Measurements from ENCODE around the gene RFPL3.
A peak's percentile ranks its signal among the peaks of the same experiment; 100 is the strongest.
"Not testable (repeated sequence)": the region's sequence is repeated elsewhere in the genome, so short reads cannot be mapped to it uniquely, and the experiment has no call there.

Gene RFPL3

GRCh38 chr22:32357567-32357966, at the start of gene RFPL3:
Gene RFPL3, plus strand, starts transcription at chr22:32357867. Its CDS starts 205 bp downstream, at chr22:32358072.
- in situ Hi-C loops (cut with HindIII; ENCODE audit: low pct_ligation_motif_present, low pct_unique_long_range_greater_than_20kb, low sequenced_read_pairs); DNase-seq: not testable (repeated sequence)

- in situ Hi-C loops (cut with HindIII; ENCODE audit: low pct_ligation_motif_present, low pct_unique_long_range_greater_than_20kb, low sequenced_read_pairs): no loop called here
- no peak for DNase-seq
Measured at GRCh38 chr22:32308191-32308590, 49.5 kb upstream of the RFPL3 start.

GRCh38 chr22:32308934-32309333, 48.7 kb upstream of the RFPL3 start:
- DNase-seq: no peak
- in situ Hi-C loops (cut with HindIII; ENCODE audit: low pct_ligation_motif_present, low pct_unique_long_range_greater_than_20kb, low sequenced_read_pairs): no loop called here

GRCh38 chr22:32309585-32310251, 47.9 kb upstream of the RFPL3 start:
- peak; percentile 8 for DNase-seq
- in situ Hi-C loops (cut with HindIII; ENCODE audit: low pct_ligation_motif_present, low pct_unique_long_range_greater_than_20kb, low sequenced_read_pairs): no loop called here

- no peak for DNase-seq
- in situ Hi-C loops (cut with HindIII; ENCODE audit: low pct_ligation_motif_present, low pct_unique_long_range_greater_than_20kb, low sequenced_read_pairs): no loop called here
Measured at GRCh38 chr22:32310777-32311176, 46.9 kb upstream of the RFPL3 start.

GRCh38 chr22:32311551-32312071, 46.1 kb upstream of the RFPL3 start:
- in situ Hi-C loops (cut with HindIII; ENCODE audit: low pct_ligation_motif_present, low pct_unique_long_range_greater_than_20kb, low sequenced_read_pairs): no loop called here
- DNase-seq: no peak

GRCh38 chr22:32312748-32313147, 44.9 kb upstream of the RFPL3 start:
- in situ Hi-C loops (cut with HindIII; ENCODE audit: low pct_ligation_motif_present, low pct_unique_long_range_greater_than_20kb, low sequenced_read_pairs): no loop called here
- no peak for DNase-seq

GRCh38 chr22:32313532-32313931, 44.1 kb upstream of the RFPL3 start:
- no peak for DNase-seq
- in situ Hi-C loops (cut with HindIII; ENCODE audit: low pct_ligation_motif_present, low pct_unique_long_range_greater_than_20kb, low sequenced_read_pairs): no loop called here

GRCh38 chr22:32317524-32317923, 40.1 kb upstream of the RFPL3 start:
- DNase-seq: no peak
- in situ Hi-C loops (cut with HindIII; ENCODE audit: low pct_ligation_motif_present, low pct_unique_long_range_greater_than_20kb, low sequenced_read_pairs): no loop called here

GRCh38 chr22:32318361-32318760, 39.3 kb upstream of the RFPL3 start:
- no peak for DNase-seq
- in situ Hi-C loops (cut with HindIII; ENCODE audit: low pct_ligation_motif_present, low pct_unique_long_range_greater_than_20kb, low sequenced_read_pairs): no loop called here

- in situ Hi-C loops (cut with HindIII; ENCODE audit: low pct_ligation_motif_present, low pct_unique_long_range_greater_than_20kb, low sequenced_read_pairs): no loop called here
- no peak for DNase-seq
Measured at GRCh38 chr22:32319861-32320406, 37.7 kb upstream of the RFPL3 start.

- no peak for DNase-seq
- in situ Hi-C loops (cut with HindIII; ENCODE audit: low pct_ligation_motif_present, low pct_unique_long_range_greater_than_20kb, low sequenced_read_pairs): no loop called here
Measured at GRCh38 chr22:32322986-32323385, 34.7 kb upstream of the RFPL3 start.

GRCh38 chr22:32323513-32324164, 34.0 kb upstream of the RFPL3 start:
- no peak for DNase-seq
- in situ Hi-C loops (cut with HindIII; ENCODE audit: low pct_ligation_motif_present, low pct_unique_long_range_greater_than_20kb, low sequenced_read_pairs): no loop called here

- no peak for DNase-seq
- in situ Hi-C loops (cut with HindIII; ENCODE audit: low pct_ligation_motif_present, low pct_unique_long_range_greater_than_20kb, low sequenced_read_pairs): no loop called here
Measured at GRCh38 chr22:32324505-32325415, 32.9 kb upstream of the RFPL3 start.

GRCh38 chr22:32325416-32325801, 32.3 kb upstream of the RFPL3 start:
- in situ Hi-C loops (cut with HindIII; ENCODE audit: low pct_ligation_motif_present, low pct_unique_long_range_greater_than_20kb, low sequenced_read_pairs): no loop called here
- no peak for DNase-seq

- DNase-seq: no peak
- in situ Hi-C loops (cut with HindIII; ENCODE audit: low pct_ligation_motif_present, low pct_unique_long_range_greater_than_20kb, low sequenced_read_pairs): no loop called here
Measured at GRCh38 chr22:32325811-32326237, 31.8 kb upstream of the RFPL3 start.

GRCh38 chr22:32326647-32327046, 31.0 kb upstream of the RFPL3 start:
- DNase-seq: no peak
- in situ Hi-C loops (cut with HindIII; ENCODE audit: low pct_ligation_motif_present, low pct_unique_long_range_greater_than_20kb, low sequenced_read_pairs): no loop called here

- no peak for DNase-seq
- in situ Hi-C loops (cut with HindIII; ENCODE audit: low pct_ligation_motif_present, low pct_unique_long_range_greater_than_20kb, low sequenced_read_pairs): no loop called here
Measured at GRCh38 chr22:32327066-32327465, 30.6 kb upstream of the RFPL3 start.

All from ACHN (cell line).